ENCODE measurements around the gene PPP1R9A.

- TF ChIP-seq CTCF (optimal IDR thresholded peaks at IDR 0.05 in 1 of 3, IDR thresholded peaks at IDR 0.05 in 1 of 3, conservative IDR thresholded peaks at IDR 0.05 in 1 of 3; ENCODE audit: extremely low read depth in 1 of 3, insufficient read depth in 2 of 3, low read length in 3 of 3) = no peak
- no peak for TF ChIP-seq EZH2 (IDR thresholded peaks at IDR 0.05; ENCODE audit: low read length)
Measured at GRCh38 chr7:95238252-95238943, 331.0 kb downstream of the PPP1R9A start.

Measured in keratinocyte (primary cell).